ENCODE results near the gene CCDC51.

CCDC51 gene

GRCh38 chr3:48469046-48469915, 29.4 kb upstream of the CCDC51 start:
- no peak for TF ChIP-seq CTCF (IDR thresholded peaks at IDR 0.05)
- no peaks in the 10 kb centered on the region for H3K27me3 ChIP-seq (ENCODE audit: control insufficient read depth, insufficient read depth, low read length)
- H3K36me3 ChIP-seq (ENCODE audit: control insufficient read depth, insufficient read depth, low read length): no peaks in the 10 kb centered on the region
- no peak overlapping the region for H3K9ac ChIP-seq
- no peak overlapping the region for H3K27ac ChIP-seq
- peaks cover 13% of the 10 kb centered on the region for H3K4me1 ChIP-seq
- H3K4me2 ChIP-seq (ENCODE audit: low read length): no peak overlapping the region
- peaks cover 30% of the 10 kb centered on the region for H3K79me2 ChIP-seq
- H2AFZ ChIP-seq: no peak overlapping the region
- no peak overlapping the region for H3K4me3 ChIP-seq (ENCODE audit: low read depth, low read length)
- H3K9me3 ChIP-seq (ENCODE audit: control insufficient read depth, low read length): no peaks in the 10 kb centered on the region

- no peak overlapping the region for H3K9ac ChIP-seq
- H3K4me3 ChIP-seq (ENCODE audit: low read depth, low read length): no peak overlapping the region
- peaks cover 13% of the 10 kb centered on the region for H3K4me1 ChIP-seq
- peak overlapping the region; percentile 21 for H3K27ac ChIP-seq
- H2AFZ ChIP-seq: no peak overlapping the region
- no peaks in the 10 kb centered on the region for H3K9me3 ChIP-seq (ENCODE audit: control insufficient read depth, low read length)
- no peak for TF ChIP-seq CTCF (IDR thresholded peaks at IDR 0.05)
- no peaks in the 10 kb centered on the region for H3K36me3 ChIP-seq (ENCODE audit: control insufficient read depth, insufficient read depth, low read length)
- no peak overlapping the region for H3K4me2 ChIP-seq (ENCODE audit: low read length)
- no peaks in the 10 kb centered on the region for H3K27me3 ChIP-seq (ENCODE audit: control insufficient read depth, insufficient read depth, low read length)
- peaks cover 25% of the 10 kb centered on the region for H3K79me2 ChIP-seq
These were observed 28.4 kb upstream of the CCDC51 start for GRCh38 chr3:48468329-48468731.

GRCh38 chr3:48467473-48468267, 27.8 kb upstream of the CCDC51 start:
- no peak for TF ChIP-seq CTCF (IDR thresholded peaks at IDR 0.05)
- H3K79me2 ChIP-seq: peaks cover 22% of the 10 kb centered on the region
- no peaks in the 10 kb centered on the region for H3K9me3 ChIP-seq (ENCODE audit: control insufficient read depth, low read length)
- no peak overlapping the region for H3K4me3 ChIP-seq (ENCODE audit: low read depth, low read length)
- H2AFZ ChIP-seq: no peak overlapping the region
- H3K4me1 ChIP-seq: peaks cover 13% of the 10 kb centered on the region
- H3K27ac ChIP-seq: peak overlapping the region; percentile 100
- no peaks in the 10 kb centered on the region for H3K27me3 ChIP-seq (ENCODE audit: control insufficient read depth, insufficient read depth, low read length)
- H3K4me2 ChIP-seq (ENCODE audit: low read length): no peak overlapping the region
- no peak overlapping the region for H3K9ac ChIP-seq
- no peaks in the 10 kb centered on the region for H3K36me3 ChIP-seq (ENCODE audit: control insufficient read depth, insufficient read depth, low read length)

- no peak for TF ChIP-seq CTCF (IDR thresholded peaks at IDR 0.05)
- peak overlapping the region; percentile 64 for H3K4me3 ChIP-seq (ENCODE audit: low read depth, low read length)
- peaks cover 20% of the 10 kb centered on the region for H3K79me2 ChIP-seq
- H3K27me3 ChIP-seq (ENCODE audit: control insufficient read depth, insufficient read depth, low read length): no peaks in the 10 kb centered on the region
- peak overlapping the region; percentile 100 for H3K27ac ChIP-seq
- no peak overlapping the region for H3K9ac ChIP-seq
- peak overlapping the region; percentile 95 for H3K4me2 ChIP-seq (ENCODE audit: low read length)
- no peak overlapping the region for H2AFZ ChIP-seq
- no peaks in the 10 kb centered on the region for H3K36me3 ChIP-seq (ENCODE audit: control insufficient read depth, insufficient read depth, low read length)
- H3K4me1 ChIP-seq: peaks cover 13% of the 10 kb centered on the region
- H3K9me3 ChIP-seq (ENCODE audit: control insufficient read depth, low read length): no peaks in the 10 kb centered on the region
These were observed 27.2 kb upstream of the CCDC51 start for GRCh38 chr3:48467110-48467454.

All from parathyroid adenoma (tissue), 2 donors.